ENCODE data around the gene CNTFR. TPM values are rescaled to one million over a fixed set of nuclear protein-coding genes. Genes with fewer than 3 reads are reported as not detected.
A peak's percentile ranks its signal among the peaks of the same experiment; 100 is the strongest.

The CNTFR gene
- total and polyA plus RNA-seq, 4 donors: 0.75 to 3.3 (median 2.0) TPM

GRCh38 chr9:34603610-34604231 lies 14.2 kb upstream of the CNTFR start:
- DNase-seq (ENCODE audit: low spot score): peak; percentile 85
- Histone ChIP-seq H3K9me3 (ENCODE audit: control insufficient read depth in 4 of 4, low read length in 3 of 4) (no peaks in the 10 kb centered on the region), H3K27ac (ENCODE audit: low read depth in 1 of 2, low read length in 2 of 2) (no peak overlapping the region), H3K4me1 (ENCODE audit: control insufficient read depth in 4 of 4, insufficient read depth in 4 of 4, low read length in 3 of 4) (peaks cover 3 to 8% (median 4%) of the 10 kb centered on the region in 4 donors), H3K36me3 (ENCODE audit: control insufficient read depth in 4 of 4, insufficient read depth in 3 of 4, low read depth in 1 of 4, low read length in 3 of 4) (no peaks in the 10 kb centered on the region), H3K27me3 (ENCODE audit: control insufficient read depth in 4 of 4, insufficient read depth in 4 of 4, low read length in 3 of 4) (no peaks in the 10 kb centered on the region), H3K4me3 (ENCODE audit: low read depth in 1 of 3, low read length in 3 of 3) (no peak overlapping the region), H3K9ac (ENCODE audit: low read depth in 1 of 2, low read length in 2 of 2) (no peak overlapping the region)
- 53% methylated on average over 4 of the region's 4 CpGs for WGBS
- TF ChIP-seq NR2F2 (IDR thresholded peaks at IDR 0.05) (peak; percentile 50), RXRA (IDR thresholded peaks at IDR 0.05) (peak in 1 of 2 donors; percentile 44), RAD21 (IDR thresholded peaks at IDR 0.05) (peak; percentile 97), JUND (IDR thresholded peaks at IDR 0.05) (no peak), FOXA2 (IDR thresholded peaks at IDR 0.05) (no peak), REST (IDR thresholded peaks at IDR 0.05) (no peak), GABPA (IDR thresholded peaks at IDR 0.05 in 1 of 2, conservative IDR thresholded peaks at IDR 0.05 in 1 of 2) (no peak), CTCF (IDR thresholded peaks at IDR 0.05; ENCODE audit: low read depth, low read length, missing input control) (peak; percentile 97), MAX (IDR thresholded peaks at IDR 0.05) (no peak), YY1 (IDR thresholded peaks at IDR 0.05) (no peak), EGR1 (IDR thresholded peaks at IDR 0.05; ENCODE audit: low read depth in 2 of 2) (no peak), ZBTB33 (IDR thresholded peaks at IDR 0.05) (no peak)

- no peak overlapping the region for H3K9ac ChIP-seq (ENCODE audit: low read depth in 1 of 2, low read length in 2 of 2)
- H3K4me1 ChIP-seq (ENCODE audit: control insufficient read depth in 4 of 4, insufficient read depth in 4 of 4, low read length in 3 of 4): peaks cover 1 to 4% (median 3%) of the 10 kb centered on the region in 4 donors
- 79% methylated on average over 6 of the region's 6 CpGs for WGBS
- H3K27ac ChIP-seq (ENCODE audit: low read depth in 1 of 2, low read length in 2 of 2): no peak overlapping the region
- H3K4me3 ChIP-seq (ENCODE audit: low read depth in 1 of 3, low read length in 3 of 3): no peak overlapping the region
- TF ChIP-seq ATF3 (IDR thresholded peaks at IDR 0.05) (no peak), HNF4A (conservative IDR thresholded peaks at IDR 0.05) (no peak), CTCF (IDR thresholded peaks at IDR 0.05; ENCODE audit: low read depth, low read length, missing input control) (no peak), TAF1 (conservative IDR thresholded peaks at IDR 0.05) (no peak), RAD21 (IDR thresholded peaks at IDR 0.05) (no peak), FOXA2 (IDR thresholded peaks at IDR 0.05) (no peak), EGR1 (IDR thresholded peaks at IDR 0.05; ENCODE audit: low read depth in 2 of 2) (no peak), ZBTB33 (IDR thresholded peaks at IDR 0.05) (no peak)
- H3K9me3 ChIP-seq (ENCODE audit: control insufficient read depth in 4 of 4, low read length in 3 of 4): no peaks in the 10 kb centered on the region
- no peak for DNase-seq (ENCODE audit: low spot score)
- no peaks in the 10 kb centered on the region for H3K36me3 ChIP-seq (ENCODE audit: control insufficient read depth in 4 of 4, insufficient read depth in 3 of 4, low read depth in 1 of 4, low read length in 3 of 4)
- H3K27me3 ChIP-seq (ENCODE audit: control insufficient read depth in 4 of 4, insufficient read depth in 4 of 4, low read length in 3 of 4): no peaks in the 10 kb centered on the region
These were observed 12.5 kb upstream of the CNTFR start for GRCh38 chr9:34601937-34602573.

Data from liver (tissue), 9 donors.